Measurements from ENCODE around the gene C20orf141.
"Not testable (repeated sequence)": the region's sequence is repeated elsewhere in the genome, so short reads cannot be mapped to it uniquely, and the experiment has no call there.

C20orf141 gene

GRCh38 chr20:2826655-2827054 lies 11.9 kb downstream of the C20orf141 start:
- H3K27ac ChIP-seq: no peak overlapping the region
- TF ChIP-seq ZFX (IDR thresholded peaks at IDR 0.05; ENCODE audit: borderline replicate concordance) (no peak), CTCF (IDR thresholded peaks at IDR 0.05) (no peak)

- TF ChIP-seq CTCF (IDR thresholded peaks at IDR 0.05) (no peak), ZFX (IDR thresholded peaks at IDR 0.05; ENCODE audit: borderline replicate concordance) (no peak)
Observed at GRCh38 chr20:2829376-2829775, 14.6 kb downstream of the C20orf141 start.

GRCh38 chr20:2831206-2831605 lies 16.4 kb downstream of the C20orf141 start:
- H3K27ac ChIP-seq: not testable (repeated sequence)

More at GRCh38 chr20:2829376-2829775, 14.6 kb downstream of the C20orf141 start:
- no peak overlapping the region for H3K27ac ChIP-seq

GRCh38 chr20:2833761-2834160 lies 19.0 kb downstream of the C20orf141 start:
- no peak overlapping the region for H3K27ac ChIP-seq
- no peak for TF ChIP-seq ZFX (IDR thresholded peaks at IDR 0.05; ENCODE audit: borderline replicate concordance)
- TF ChIP-seq CTCF (IDR thresholded peaks at IDR 0.05): no peak

- no peak overlapping the region for H3K27ac ChIP-seq
- TF ChIP-seq CTCF (IDR thresholded peaks at IDR 0.05) (no peak), ZFX (IDR thresholded peaks at IDR 0.05; ENCODE audit: borderline replicate concordance) (no peak)
Observed at GRCh38 chr20:2834401-2835110, 19.8 kb downstream of the C20orf141 start.

GRCh38 chr20:2835331-2835796 lies 20.6 kb downstream of the C20orf141 start:
- H3K27ac ChIP-seq: no peak overlapping the region
- no peak for TF ChIP-seq ZFX (IDR thresholded peaks at IDR 0.05; ENCODE audit: borderline replicate concordance)
- TF ChIP-seq CTCF (IDR thresholded peaks at IDR 0.05): no peak

- no peak overlapping the region for H3K27ac ChIP-seq
- no peak for TF ChIP-seq CTCF (IDR thresholded peaks at IDR 0.05)
- no peak for TF ChIP-seq ZFX (IDR thresholded peaks at IDR 0.05; ENCODE audit: borderline replicate concordance)
Observed at GRCh38 chr20:2836035-2836434, 21.2 kb downstream of the C20orf141 start.

Measured in 22Rv1 (cell line).